Measurements from ENCODE around the gene PI4KA.

The PI4KA gene

GRCh38 chr22:20786048-20786447 is 72.6 kb downstream of the PI4KA start:
- H3K36me3 ChIP-seq (ENCODE audit: control insufficient read depth in 1 of 2, insufficient read depth in 2 of 2, low read length in 2 of 2) = peaks cover 29 to 38% of the 10 kb centered on the region in 2 donors
- no peak overlapping the region for H3K9ac ChIP-seq (ENCODE audit: low read depth in 1 of 2, low read length in 2 of 2)
- no peaks in the 10 kb centered on the region for H3K9me3 ChIP-seq (ENCODE audit: control insufficient read depth in 1 of 2, low read length in 2 of 2)
- H3K4me1 ChIP-seq (ENCODE audit: control insufficient read depth in 1 of 2, insufficient read depth in 2 of 2, low read length in 2 of 2) = peaks cover 0 to 13% of the 10 kb centered on the region in 2 donors
- H3K4me3 ChIP-seq (ENCODE audit: low read depth in 1 of 2, low read length in 2 of 2) = no peak overlapping the region
- H3K27me3 ChIP-seq (ENCODE audit: control insufficient read depth in 1 of 2, insufficient read depth in 2 of 2, low read length in 2 of 2) = no peaks in the 10 kb centered on the region
- no peak overlapping the region for H3K27ac ChIP-seq (ENCODE audit: low read depth, low read length)

GRCh38 chr22:20785415-20785814 is 73.2 kb downstream of the PI4KA start:
- Histone ChIP-seq H3K36me3 (ENCODE audit: control insufficient read depth in 1 of 2, insufficient read depth in 2 of 2, low read length in 2 of 2) (peaks cover 29 to 40% of the 10 kb centered on the region in 2 donors), H3K4me1 (ENCODE audit: control insufficient read depth in 1 of 2, insufficient read depth in 2 of 2, low read length in 2 of 2) (peaks cover 0 to 8% of the 10 kb centered on the region in 2 donors), H3K9ac (ENCODE audit: low read depth in 1 of 2, low read length in 2 of 2) (no peak overlapping the region), H3K27me3 (ENCODE audit: control insufficient read depth in 1 of 2, insufficient read depth in 2 of 2, low read length in 2 of 2) (no peaks in the 10 kb centered on the region), H3K27ac (ENCODE audit: low read depth, low read length) (no peak overlapping the region), H3K9me3 (ENCODE audit: control insufficient read depth in 1 of 2, low read length in 2 of 2) (no peaks in the 10 kb centered on the region), H3K4me3 (ENCODE audit: low read depth in 1 of 2, low read length in 2 of 2) (no peak overlapping the region)

- Histone ChIP-seq H3K36me3 (ENCODE audit: control insufficient read depth in 1 of 2, insufficient read depth in 2 of 2, low read length in 2 of 2) (peaks cover 29 to 49% of the 10 kb centered on the region in 2 donors), H3K4me3 (ENCODE audit: low read depth in 1 of 2, low read length in 2 of 2) (no peak overlapping the region), H3K9me3 (ENCODE audit: control insufficient read depth in 1 of 2, low read length in 2 of 2) (no peaks in the 10 kb centered on the region), H3K4me1 (ENCODE audit: control insufficient read depth in 1 of 2, insufficient read depth in 2 of 2, low read length in 2 of 2) (no peaks in the 10 kb centered on the region), H3K27ac (ENCODE audit: low read depth, low read length) (no peak overlapping the region), H3K9ac (ENCODE audit: low read depth in 1 of 2, low read length in 2 of 2) (no peak overlapping the region), H3K27me3 (ENCODE audit: control insufficient read depth in 1 of 2, insufficient read depth in 2 of 2, low read length in 2 of 2) (no peaks in the 10 kb centered on the region)
Measured at GRCh38 chr22:20783844-20784723, 74.5 kb downstream of the PI4KA start.

- H3K4me1 ChIP-seq (ENCODE audit: control insufficient read depth in 1 of 2, insufficient read depth in 2 of 2, low read length in 2 of 2) = no peaks in the 10 kb centered on the region
- peaks cover 23 to 43% of the 10 kb centered on the region in 2 donors for H3K36me3 ChIP-seq (ENCODE audit: control insufficient read depth in 1 of 2, insufficient read depth in 2 of 2, low read length in 2 of 2)
Measured at GRCh38 chr22:20783300-20783673, 75.3 kb downstream of the PI4KA start.

GRCh38 chr22:20782596-20783299 is 75.9 kb downstream of the PI4KA start:
- Histone ChIP-seq H3K4me3 (ENCODE audit: low read depth in 1 of 2, low read length in 2 of 2) (no peak overlapping the region), H3K4me1 (ENCODE audit: control insufficient read depth in 1 of 2, insufficient read depth in 2 of 2, low read length in 2 of 2) (peaks cover under 1 to 4% of the 10 kb centered on the region in 2 donors), H3K27ac (ENCODE audit: low read depth, low read length) (no peak overlapping the region), H3K36me3 (ENCODE audit: control insufficient read depth in 1 of 2, insufficient read depth in 2 of 2, low read length in 2 of 2) (peaks cover 17 to 38% of the 10 kb centered on the region in 2 donors), H3K9ac (ENCODE audit: low read depth in 1 of 2, low read length in 2 of 2) (no peak overlapping the region), H3K9me3 (ENCODE audit: control insufficient read depth in 1 of 2, low read length in 2 of 2) (no peaks in the 10 kb centered on the region), H3K27me3 (ENCODE audit: control insufficient read depth in 1 of 2, insufficient read depth in 2 of 2, low read length in 2 of 2) (no peaks in the 10 kb centered on the region)

More at GRCh38 chr22:20783300-20783673, 75.3 kb downstream of the PI4KA start:
- Histone ChIP-seq H3K27me3 (ENCODE audit: control insufficient read depth in 1 of 2, insufficient read depth in 2 of 2, low read length in 2 of 2) (no peaks in the 10 kb centered on the region), H3K9me3 (ENCODE audit: control insufficient read depth in 1 of 2, low read length in 2 of 2) (no peaks in the 10 kb centered on the region), H3K9ac (ENCODE audit: low read depth in 1 of 2, low read length in 2 of 2) (no peak overlapping the region), H3K4me3 (ENCODE audit: low read depth in 1 of 2, low read length in 2 of 2) (no peak overlapping the region), H3K27ac (ENCODE audit: low read depth, low read length) (no peak overlapping the region)

DNA sequence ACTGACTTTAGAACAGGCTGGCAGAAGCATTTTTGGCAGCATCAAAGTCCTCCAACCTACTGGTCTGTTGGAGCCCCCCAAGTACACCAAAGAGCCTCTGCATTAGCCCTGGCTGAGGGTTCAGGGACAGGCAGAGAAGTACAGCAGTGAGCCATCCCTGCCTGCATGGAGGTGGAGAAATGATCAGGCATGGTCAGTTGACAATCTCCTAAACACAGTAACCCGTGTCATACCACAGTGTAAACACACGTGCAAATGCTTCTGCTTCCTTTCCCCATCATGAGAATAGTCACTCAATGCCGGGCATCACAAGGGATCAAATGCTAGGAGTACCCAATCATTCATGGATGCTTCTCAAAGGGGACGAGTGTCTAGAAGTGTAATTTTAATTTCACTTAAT is 76.5 kb downstream of the PI4KA start:
- Histone ChIP-seq H3K9me3 (ENCODE audit: control insufficient read depth in 1 of 2, low read length in 2 of 2) (no peaks in the 10 kb centered on the region), H3K27me3 (ENCODE audit: control insufficient read depth in 1 of 2, insufficient read depth in 2 of 2, low read length in 2 of 2) (no peaks in the 10 kb centered on the region), H3K4me1 (ENCODE audit: control insufficient read depth in 1 of 2, insufficient read depth in 2 of 2, low read length in 2 of 2) (peaks cover 5 to 6% of the 10 kb centered on the region in 2 donors), H3K27ac (ENCODE audit: low read depth, low read length) (no peak overlapping the region), H3K36me3 (ENCODE audit: control insufficient read depth in 1 of 2, insufficient read depth in 2 of 2, low read length in 2 of 2) (peaks cover 12 to 31% of the 10 kb centered on the region in 2 donors), H3K4me3 (ENCODE audit: low read depth in 1 of 2, low read length in 2 of 2) (no peak overlapping the region), H3K9ac (ENCODE audit: low read depth in 1 of 2, low read length in 2 of 2) (no peak overlapping the region)

- Histone ChIP-seq H3K27ac (ENCODE audit: low read depth, low read length) (no peak overlapping the region), H3K36me3 (ENCODE audit: control insufficient read depth in 1 of 2, insufficient read depth in 2 of 2, low read length in 2 of 2) (peaks cover 7 to 25% of the 10 kb centered on the region in 2 donors), H3K4me1 (ENCODE audit: control insufficient read depth in 1 of 2, insufficient read depth in 2 of 2, low read length in 2 of 2) (peaks cover 5 to 6% of the 10 kb centered on the region in 2 donors), H3K9ac (ENCODE audit: low read depth in 1 of 2, low read length in 2 of 2) (no peak overlapping the region), H3K27me3 (ENCODE audit: control insufficient read depth in 1 of 2, insufficient read depth in 2 of 2, low read length in 2 of 2) (no peaks in the 10 kb centered on the region), H3K9me3 (ENCODE audit: control insufficient read depth in 1 of 2, low read length in 2 of 2) (no peaks in the 10 kb centered on the region), H3K4me3 (ENCODE audit: low read depth in 1 of 2, low read length in 2 of 2) (no peak overlapping the region)
Measured at GRCh38 chr22:20781272-20781990, 77.2 kb downstream of the PI4KA start.

DNA sequence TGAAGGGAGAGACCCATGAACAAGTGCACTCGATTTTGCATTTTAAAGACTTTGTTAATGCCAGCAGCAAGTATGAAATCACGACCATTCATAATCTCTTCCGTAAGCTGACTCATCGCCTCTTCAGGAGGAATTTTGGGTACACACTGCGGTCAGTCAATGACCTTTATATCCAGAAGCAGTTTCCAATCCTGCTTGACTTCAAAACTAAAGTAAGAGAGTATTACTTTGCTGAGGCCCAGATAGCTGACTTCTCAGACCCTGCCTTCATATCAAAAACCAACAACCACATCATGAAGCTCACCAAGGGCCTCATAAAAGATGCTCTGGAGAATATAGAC is 78.8 kb downstream of the PI4KA start:
- Histone ChIP-seq H3K27me3 (ENCODE audit: control insufficient read depth in 1 of 2, insufficient read depth in 2 of 2, low read length in 2 of 2) (no peaks in the 10 kb centered on the region), H3K4me3 (ENCODE audit: low read depth in 1 of 2, low read length in 2 of 2) (no peak overlapping the region), H3K36me3 (ENCODE audit: control insufficient read depth in 1 of 2, insufficient read depth in 2 of 2, low read length in 2 of 2) (peaks cover 5 to 25% of the 10 kb centered on the region in 2 donors), H3K4me1 (ENCODE audit: control insufficient read depth in 1 of 2, insufficient read depth in 2 of 2, low read length in 2 of 2) (peaks cover 5 to 6% of the 10 kb centered on the region in 2 donors), H3K27ac (ENCODE audit: low read depth, low read length) (no peak overlapping the region), H3K9ac (ENCODE audit: low read depth in 1 of 2, low read length in 2 of 2) (no peak overlapping the region), H3K9me3 (ENCODE audit: control insufficient read depth in 1 of 2, low read length in 2 of 2) (no peaks in the 10 kb centered on the region)

- H3K27ac ChIP-seq (ENCODE audit: low read depth, low read length) = no peak overlapping the region
- no peak overlapping the region for H3K9ac ChIP-seq (ENCODE audit: low read depth in 1 of 2, low read length in 2 of 2)
- no peaks in the 10 kb centered on the region for H3K27me3 ChIP-seq (ENCODE audit: control insufficient read depth in 1 of 2, insufficient read depth in 2 of 2, low read length in 2 of 2)
- peaks cover 5 to 6% of the 10 kb centered on the region in 2 donors for H3K4me1 ChIP-seq (ENCODE audit: control insufficient read depth in 1 of 2, insufficient read depth in 2 of 2, low read length in 2 of 2)
- H3K4me3 ChIP-seq (ENCODE audit: low read depth in 1 of 2, low read length in 2 of 2) = no peak overlapping the region
- H3K9me3 ChIP-seq (ENCODE audit: control insufficient read depth in 1 of 2, low read length in 2 of 2) = no peaks in the 10 kb centered on the region
- H3K36me3 ChIP-seq (ENCODE audit: control insufficient read depth in 1 of 2, insufficient read depth in 2 of 2, low read length in 2 of 2) = peaks cover 5 to 25% of the 10 kb centered on the region in 2 donors
Measured at GRCh38 chr22:20779014-20779817, 79.4 kb downstream of the PI4KA start.

All from duodenal mucosa (tissue), 2 donors.